Transverse colon (tissue), 4 donors: ENCODE results near the gene RASL10A.

Source experiments
- POLR2A ChIP-seq: fragments of 450-650 bp; IDR thresholded peaks from one replicate; pipeline ENCODE4 v1.6.1; 2016; ENCODE audit warnings: antibody characterized with exemption, mild to moderate bottlenecking, moderate library complexity
- POLR2AphosphoS5 ChIP-seq, 3 donors: sonication (generic); formaldehyde crosslinking; IDR thresholded peaks; one replicate each; pipeline ENCODE4 v1.6.1; 2016; ENCODE audit warnings: antibody characterized with exemption in 3 of 3
- TF ChIP-seq, protein P1 (sequence below), 5 experiments: fragments of 200-600 bp in 3 of 5; fragments of 450-650 bp in 2 of 5; sonication (generic) in 3 of 5; IDR thresholded peaks; 1 replicate in 2 of 5; 2 replicates in 3 of 5; pipeline ENCODE4 v1.5.1; 2016 to 2017; ENCODE audit warnings: antibody characterized with exemption in 5 of 5, inconsistent platforms in 3 of 5, mild to moderate bottlenecking in 2 of 5, moderate library complexity in 1 of 5

DNA sequence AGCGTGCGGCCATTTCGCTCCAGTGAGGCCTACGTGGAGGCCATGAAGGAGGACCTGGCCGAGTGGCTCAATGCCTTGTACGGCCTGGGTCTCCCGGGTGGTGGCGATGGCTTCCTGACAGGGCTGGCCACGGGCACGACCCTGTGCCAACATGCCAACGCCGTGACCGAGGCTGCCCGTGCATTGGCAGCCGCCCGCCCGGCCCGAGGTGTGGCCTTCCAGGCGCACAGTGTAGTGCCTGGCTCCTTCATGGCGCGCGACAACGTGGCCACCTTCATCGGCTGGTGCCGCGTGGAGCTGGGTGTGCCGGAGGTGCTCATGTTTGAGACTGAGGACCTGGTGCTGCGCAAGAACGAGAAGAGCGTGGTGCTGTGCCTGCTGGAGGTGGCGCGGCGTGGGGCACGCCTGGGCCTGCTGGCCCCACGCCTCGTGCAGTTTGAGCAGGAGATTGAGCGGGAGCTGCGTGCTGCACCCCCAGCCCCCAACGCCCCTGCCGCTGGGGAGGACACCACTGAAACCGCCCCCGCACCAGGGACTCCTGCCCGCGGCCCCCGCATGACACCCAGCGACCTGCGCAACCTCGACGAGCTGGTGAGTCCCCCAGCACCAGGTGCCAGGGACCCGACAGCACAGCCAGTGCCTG lies 7.2 kb downstream of the RASL10A start:
- TF ChIP-seq POLR2A (no peak), POLR2AphosphoS5 (IDR thresholded peaks at IDR 0.05) (no peak)
- TF ChIP-seq, protein P1, sequence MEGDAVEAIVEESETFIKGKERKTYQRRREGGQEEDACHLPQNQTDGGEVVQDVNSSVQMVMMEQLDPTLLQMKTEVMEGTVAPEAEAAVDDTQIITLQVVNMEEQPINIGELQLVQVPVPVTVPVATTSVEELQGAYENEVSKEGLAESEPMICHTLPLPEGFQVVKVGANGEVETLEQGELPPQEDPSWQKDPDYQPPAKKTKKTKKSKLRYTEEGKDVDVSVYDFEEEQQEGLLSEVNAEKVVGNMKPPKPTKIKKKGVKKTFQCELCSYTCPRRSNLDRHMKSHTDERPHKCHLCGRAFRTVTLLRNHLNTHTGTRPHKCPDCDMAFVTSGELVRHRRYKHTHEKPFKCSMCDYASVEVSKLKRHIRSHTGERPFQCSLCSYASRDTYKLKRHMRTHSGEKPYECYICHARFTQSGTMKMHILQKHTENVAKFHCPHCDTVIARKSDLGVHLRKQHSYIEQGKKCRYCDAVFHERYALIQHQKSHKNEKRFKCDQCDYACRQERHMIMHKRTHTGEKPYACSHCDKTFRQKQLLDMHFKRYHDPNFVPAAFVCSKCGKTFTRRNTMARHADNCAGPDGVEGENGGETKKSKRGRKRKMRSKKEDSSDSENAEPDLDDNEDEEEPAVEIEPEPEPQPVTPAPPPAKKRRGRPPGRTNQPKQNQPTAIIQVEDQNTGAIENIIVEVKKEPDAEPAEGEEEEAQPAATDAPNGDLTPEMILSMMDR (IDR thresholded peaks at IDR 0.05) = no peak
